Frontal cortex (tissue), 4 donors: Measurements from ENCODE around the gene TYW5. TPM values are rescaled to one million over a fixed set of nuclear protein-coding genes. Genes with fewer than 3 reads are reported as not detected.

ENCODE experiments used
- DNase-seq, 2 donors: peaks; one replicate each; pipeline ENCODE4 v3.0.0; 2012; ENCODE audit warnings: low spot score in 2 of 2
- FAIRE-seq: peaks from 2 replicates; lab custom pipeline; 2012; peaks lifted over from hg19 to GRCh38; lab: Jason Lieb, UNC
- total RNA-seq: library from RNA; depleted of rRNA; stranded (reverse); fragments of >200 nt; gene quantifications from one replicate; pipeline ENCODE4 v1.2.3, GENCODE V29; 2014
- donor health status: control.
- donor health status: control.
- donor health status: control.

Gene TYW5, protein sequence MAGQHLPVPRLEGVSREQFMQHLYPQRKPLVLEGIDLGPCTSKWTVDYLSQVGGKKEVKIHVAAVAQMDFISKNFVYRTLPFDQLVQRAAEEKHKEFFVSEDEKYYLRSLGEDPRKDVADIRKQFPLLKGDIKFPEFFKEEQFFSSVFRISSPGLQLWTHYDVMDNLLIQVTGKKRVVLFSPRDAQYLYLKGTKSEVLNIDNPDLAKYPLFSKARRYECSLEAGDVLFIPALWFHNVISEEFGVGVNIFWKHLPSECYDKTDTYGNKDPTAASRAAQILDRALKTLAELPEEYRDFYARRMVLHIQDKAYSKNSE
- 13.9 TPM for total RNA-seq

DNA sequence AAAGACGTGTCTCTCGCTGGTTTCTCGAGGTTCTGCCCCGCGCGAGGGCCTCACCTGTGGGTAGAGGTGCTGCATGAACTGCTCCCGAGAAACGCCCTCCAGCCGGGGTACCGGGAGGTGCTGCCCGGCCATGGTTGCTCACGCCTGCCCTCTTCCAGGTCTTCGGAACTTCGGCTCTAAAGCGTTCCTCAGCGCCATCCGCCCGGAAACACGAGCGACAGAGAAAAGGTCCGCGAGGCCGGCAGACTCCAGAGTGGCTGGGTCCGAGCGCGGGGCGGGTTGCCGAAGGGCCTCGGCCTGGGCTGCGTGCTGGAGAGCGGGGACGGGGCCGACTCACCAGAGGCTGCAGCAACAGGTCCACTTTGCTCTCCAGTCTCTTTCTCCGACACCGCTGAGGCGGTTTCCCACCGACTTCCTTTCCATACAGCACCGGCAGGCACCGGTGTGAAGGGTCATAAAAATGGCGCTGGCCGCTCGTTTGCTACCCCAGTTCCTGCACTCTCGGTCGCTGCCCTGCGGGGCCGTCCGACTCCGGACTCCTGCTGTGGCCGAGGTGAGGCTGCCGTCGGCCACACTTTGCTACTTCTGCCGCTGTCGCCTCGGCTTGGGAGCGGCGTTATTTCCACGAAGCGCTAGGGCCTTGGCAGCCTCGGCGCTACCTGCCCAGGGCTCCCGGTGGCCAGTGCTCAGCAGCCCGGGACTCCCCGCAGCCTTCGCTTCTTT, at the start of gene TYW5, which contains the start of gene MAIP1:
TYW5 (minus strand) TSS at position 153 of the 723 bp plus-strand sequence; CDS start at position 132, 21 bp downstream.
MAIP1 (plus strand) TSS at position 244 of the 723 bp plus-strand sequence; CDS start at position 461, 217 bp downstream.
- FAIRE-seq (no peak), DNase-seq (peak; percentile 76 to 84)

DNA sequence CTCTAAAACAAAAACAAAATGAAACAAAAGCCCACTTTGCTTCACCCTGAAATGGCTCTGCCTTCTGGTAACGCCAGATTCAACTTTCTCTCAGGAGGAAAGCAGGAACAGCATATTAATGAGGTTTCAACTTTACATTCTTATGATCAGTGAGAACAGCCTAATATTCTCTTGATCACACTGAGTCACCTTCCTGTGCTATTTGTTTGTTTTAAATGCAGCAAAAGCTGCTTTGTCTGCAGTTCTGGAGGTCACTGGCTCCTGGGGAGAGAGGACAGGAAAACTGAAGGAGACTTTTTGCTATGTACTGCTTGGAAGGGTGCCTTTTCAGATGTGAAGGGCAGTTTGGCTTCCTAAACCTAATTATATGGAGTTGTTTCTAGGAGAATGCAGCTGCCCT, 48.2 kb upstream of the TYW5 start:
- FAIRE-seq (no peak), DNase-seq (no peak)

DNA sequence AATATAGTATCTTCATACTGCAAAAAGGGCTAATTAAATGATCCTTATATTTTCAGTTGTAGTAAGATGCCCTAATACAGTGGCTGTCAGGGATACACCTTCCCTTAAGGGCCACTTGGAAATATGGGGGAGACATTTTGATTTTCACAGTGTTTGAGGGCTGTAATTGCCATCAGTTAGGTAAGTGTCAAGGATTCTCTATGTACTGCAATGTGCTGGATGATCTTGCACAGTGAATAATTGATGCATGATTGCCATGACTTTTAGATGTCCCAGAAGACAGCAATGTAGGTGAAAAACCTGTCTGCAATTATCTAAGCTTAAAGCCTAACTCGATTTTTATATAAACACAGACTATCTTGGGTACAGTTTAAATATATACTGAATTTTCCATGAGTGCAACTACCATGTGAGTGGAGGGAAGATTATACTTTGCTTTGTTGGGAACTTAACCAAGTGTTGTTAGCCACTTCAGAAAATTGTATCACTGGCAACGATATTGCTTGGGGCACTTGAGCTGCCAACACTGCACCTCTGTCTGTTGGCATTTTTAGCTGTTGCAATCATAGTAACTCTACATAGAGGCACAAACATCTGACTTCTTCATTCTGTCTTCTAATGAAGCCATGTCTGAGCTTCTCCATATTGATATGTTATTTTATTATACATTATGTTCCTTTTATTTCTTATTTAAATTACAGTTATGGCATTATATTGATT, 45.3 kb upstream of the TYW5 start:
- DNase-seq (no peak), FAIRE-seq (no peak)

DNA sequence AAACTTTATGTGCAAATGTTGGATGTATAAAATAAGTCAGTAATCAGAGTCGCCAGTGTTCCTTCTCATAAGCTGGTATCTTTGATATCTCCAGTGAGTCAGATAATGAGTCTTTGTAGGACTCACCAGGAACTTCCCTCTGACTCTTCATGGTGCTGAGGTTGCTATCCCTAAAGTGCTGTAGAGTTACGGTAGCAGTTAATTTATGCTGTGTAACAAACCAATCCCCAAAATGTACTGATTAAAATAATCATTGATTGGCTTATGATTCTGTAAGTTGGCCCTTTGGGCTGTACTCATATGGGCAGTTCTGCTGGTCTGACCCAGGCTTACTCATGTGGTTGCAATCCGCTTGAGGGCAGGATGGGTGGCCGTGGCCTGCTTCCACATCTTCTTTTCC, 43.9 kb upstream of the TYW5 start:
- DNase-seq = no peak
- no peak for FAIRE-seq

DNA sequence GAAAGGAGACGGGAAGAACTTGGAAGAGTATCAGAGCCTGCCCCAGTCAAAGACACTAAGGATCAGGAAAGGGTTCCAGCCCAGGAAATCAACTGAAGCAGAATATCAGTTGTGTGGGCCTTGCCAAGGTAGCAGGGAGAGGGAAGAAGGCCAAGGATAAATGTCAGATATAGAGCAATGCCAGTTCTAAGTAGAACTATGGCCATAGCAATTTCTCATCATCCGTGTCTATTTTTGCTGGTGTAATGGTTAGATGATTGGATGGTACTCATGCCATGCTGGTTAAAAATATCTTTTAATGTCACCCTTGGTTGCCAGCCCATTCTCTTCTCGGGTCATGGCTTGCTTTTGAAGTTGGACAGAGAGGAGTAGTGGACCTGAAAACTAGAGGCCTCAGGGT, 42.0 kb upstream of the TYW5 start:
- no peak for DNase-seq

DNA sequence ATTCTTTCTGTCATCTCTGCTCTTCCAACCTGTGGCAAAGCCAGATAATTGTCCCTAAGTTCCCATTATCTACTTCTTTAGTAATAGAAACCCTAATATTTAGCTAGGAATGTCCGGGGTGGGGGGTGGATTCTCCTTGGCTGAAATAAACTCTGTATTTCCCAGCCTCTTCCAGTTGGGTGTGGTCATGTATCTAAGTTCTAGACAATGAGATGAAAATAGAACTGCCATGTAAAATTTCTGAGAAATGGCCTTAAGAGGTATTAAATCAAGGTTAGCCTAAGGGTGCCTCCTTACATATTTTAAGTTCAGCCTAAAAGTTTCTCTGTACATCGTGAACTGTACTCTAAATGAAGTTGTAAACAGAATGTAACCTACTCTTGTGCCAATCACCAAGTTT, 39.6 kb upstream of the TYW5 start:
- DNase-seq = no peak
- FAIRE-seq = no peak

More for the DNA sequence above, 42.0 kb upstream of the TYW5 start:
- no peak for FAIRE-seq

DNA sequence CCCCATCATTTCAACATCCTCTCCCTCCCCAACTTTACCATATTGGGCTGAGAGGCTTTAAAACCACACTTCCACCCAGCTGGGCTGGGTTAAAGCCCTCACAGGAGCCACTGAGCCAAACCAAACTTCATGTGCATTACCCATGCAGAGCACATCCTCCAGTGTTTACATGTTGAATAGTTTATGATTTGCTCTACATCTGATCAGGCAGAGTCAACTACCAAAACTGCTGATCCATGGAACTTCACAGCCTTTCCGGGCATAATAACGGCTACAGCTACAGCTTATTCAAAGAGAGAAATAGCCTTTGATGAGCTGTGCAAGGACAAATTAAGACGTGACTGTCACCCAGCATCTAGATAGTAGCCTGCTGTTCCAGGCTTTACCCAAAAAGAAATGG, 39.1 kb upstream of the TYW5 start:
- FAIRE-seq = no peak
- no peak for DNase-seq

DNA sequence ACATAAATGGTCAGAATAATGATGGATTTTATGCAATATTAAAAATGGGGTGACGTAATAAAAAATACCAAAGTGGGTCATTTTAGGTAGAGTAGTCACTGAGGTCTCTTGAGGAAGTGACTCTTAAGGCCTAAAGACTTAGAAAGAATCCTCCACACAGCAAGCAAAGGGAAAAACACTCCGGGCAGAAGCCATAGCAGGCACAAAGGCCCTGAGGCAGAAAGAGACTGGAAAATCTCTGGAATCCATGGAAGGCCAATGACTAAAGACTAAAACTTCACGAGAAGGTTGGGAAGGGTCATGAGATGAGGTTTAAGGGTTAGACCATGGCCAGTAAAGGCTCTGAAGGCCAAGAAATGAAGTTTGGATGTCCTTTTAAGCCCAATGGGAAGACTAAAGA, 37.0 kb upstream of the TYW5 start:
- FAIRE-seq = no peak

DNA sequence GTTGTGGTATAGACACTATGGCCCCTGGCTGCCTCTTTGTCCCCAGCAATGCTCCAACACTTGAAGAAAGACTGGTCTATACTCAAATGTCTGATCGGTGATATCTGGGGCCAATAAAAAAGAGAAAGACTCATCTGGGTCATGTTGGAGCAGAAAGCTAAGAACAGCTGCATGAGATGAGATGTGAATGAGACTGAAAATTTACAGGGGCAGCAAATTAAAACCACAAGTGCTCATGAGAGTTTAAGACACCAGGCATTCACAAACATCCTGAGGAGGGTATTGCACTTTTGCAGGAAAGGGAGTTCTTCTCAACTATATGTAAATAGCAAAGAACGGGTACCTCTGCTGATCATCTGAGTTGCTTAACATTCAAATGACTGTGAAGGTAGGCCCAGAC, 36.4 kb upstream of the TYW5 start:
- DNase-seq = no peak
- no peak for FAIRE-seq

More for the DNA sequence above, 37.0 kb upstream of the TYW5 start:
- no peak for DNase-seq

DNA sequence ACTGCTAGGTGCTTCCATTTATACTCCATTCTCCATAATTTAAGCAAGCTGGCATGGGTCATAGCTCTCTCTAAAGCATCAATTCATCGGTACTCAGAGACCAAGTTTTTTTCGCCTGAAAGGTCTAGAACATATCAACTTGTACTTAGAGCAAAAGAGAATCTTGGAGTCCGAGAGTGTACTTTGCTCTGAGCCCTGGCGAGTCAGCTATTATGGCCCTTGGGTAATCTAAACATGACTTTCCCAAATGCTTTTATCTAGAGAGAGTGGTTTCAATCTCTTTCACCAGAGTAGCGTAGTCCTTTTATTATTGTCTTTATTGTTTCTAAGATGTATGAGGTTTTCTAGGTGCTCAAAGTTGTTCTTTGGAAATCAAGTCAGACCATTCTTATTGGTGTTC, 34.5 kb upstream of the TYW5 start:
- FAIRE-seq = no peak

DNA sequence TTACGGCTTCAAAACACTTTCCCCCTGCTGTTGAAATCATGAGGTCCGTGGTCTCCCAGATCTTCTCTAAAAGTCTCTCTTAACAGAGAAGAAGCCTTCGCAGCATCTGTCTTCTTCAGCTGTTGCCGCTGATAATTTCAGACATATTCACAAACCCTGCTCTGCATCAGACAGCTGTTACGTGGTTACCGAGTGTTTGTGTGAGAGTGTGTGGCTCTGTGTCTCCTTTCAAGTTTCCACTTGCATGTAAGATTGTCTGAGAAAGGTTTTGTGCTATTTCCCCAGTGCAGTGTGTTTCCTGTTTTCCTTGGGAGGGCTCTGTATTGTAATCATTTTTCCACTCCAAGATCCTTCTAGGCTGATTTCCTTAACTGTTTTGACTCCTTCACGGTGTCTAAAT, 32.9 kb upstream of the TYW5 start:
- FAIRE-seq (no peak), DNase-seq (no peak)

More for the DNA sequence above, 34.5 kb upstream of the TYW5 start:
- DNase-seq = no peak

DNA sequence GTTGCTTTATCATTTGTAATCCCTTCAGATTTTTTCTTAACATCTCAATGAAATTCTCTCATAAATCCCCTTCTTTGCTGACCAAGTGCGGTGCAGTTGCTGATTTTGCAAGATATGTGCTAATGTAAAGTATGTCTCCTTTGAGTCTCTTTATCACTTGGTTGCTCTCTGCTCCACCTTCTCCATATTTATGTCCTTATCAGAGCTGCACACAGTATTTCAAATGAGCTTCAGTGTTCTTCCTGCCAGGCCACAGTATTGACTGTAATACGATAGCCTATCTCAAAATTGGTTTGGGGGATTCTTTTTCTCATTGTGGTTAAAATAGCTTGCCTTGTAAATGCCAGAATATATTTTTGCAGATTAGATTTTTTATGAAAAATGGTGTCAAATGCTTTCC, 32.3 kb upstream of the TYW5 start:
- FAIRE-seq (no peak), DNase-seq (no peak)

DNA sequence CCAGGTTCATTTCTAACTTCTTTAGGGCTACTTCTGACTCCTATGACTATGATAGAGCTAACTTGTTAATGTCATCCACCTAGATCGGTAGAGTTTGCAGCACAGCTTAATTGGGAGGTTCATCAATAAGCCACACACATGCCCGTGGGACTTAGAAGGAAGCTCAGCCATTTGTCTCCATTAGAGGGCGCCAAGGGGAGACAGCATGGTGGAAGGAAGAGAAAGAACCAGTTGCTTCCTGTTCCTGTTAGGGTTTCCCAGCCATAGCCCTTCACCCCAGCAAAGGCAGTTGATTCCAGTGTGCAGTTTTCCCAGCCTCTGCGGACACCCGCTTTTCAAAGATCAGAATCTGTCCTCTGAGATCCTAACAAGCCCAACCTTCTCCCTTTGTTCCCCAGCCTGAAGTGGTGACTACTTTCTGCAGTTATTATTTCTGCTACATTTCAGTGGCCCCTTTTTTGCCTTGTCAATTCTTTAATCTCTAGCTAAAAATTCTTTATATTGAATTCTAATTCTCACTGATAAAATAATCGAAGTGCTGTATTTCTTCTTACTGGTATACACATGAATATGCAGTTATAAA, 30.4 kb upstream of the TYW5 start:
- no peak for FAIRE-seq
- no peak for DNase-seq

DNA sequence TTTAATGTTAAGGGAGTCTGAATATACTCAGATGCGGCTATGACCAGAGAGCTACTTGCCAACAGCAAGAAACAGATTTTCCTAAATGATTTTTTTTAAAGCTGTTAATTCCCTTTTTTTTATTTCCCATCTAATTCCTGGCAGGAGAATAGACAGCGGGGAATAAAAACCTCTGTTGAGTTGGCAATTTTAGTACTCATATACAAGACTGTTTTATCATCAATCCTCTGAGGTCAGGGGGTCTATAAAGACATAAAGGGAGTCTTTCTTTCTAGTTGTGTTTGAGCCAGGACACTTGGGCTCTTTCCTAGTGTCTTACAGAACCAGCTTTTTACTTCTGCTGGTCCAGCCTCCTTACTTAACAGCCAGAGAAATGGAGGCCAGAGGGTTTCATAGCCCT, 29.5 kb upstream of the TYW5 start:
- no peak for FAIRE-seq
- no peak for DNase-seq

DNA sequence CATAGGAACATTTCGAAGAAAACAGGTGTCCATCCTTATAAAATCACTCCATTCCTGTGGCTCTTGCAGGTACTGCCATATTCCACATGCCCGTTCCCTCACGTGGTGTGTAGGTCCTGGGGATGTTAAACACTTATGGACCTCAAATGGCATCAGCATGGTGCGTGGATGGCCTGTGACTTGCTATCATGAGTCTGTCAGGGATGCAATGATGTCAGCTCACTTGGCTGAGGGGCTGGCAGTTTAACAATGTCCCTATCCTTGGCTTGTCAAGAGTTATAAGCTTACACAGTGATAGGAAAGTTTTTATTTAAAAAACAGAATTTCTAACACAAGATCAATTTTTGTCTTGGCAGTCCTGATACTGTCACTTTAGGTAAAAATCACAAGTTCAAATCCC, 28.9 kb upstream of the TYW5 start:
- no peak for FAIRE-seq

DNA sequence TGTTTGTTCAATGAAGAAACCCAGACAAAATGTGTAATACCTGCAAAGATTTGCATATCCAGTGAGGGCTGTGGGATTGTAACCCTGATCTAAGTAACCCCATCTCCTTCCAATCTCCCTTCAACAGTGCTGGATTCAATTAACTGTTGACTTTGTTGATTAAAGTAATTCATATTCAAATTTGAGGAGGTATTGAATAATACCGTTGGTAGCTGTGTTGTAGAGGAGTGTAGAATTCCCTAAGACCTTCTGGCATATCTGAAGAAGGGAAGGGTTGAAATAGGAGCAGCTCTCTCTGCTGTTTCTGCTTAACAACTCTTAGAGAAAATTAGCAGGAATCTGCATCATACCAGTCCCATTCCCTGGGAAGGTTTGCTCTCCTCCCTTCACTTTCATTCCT, 28.2 kb upstream of the TYW5 start:
- DNase-seq = no peak
- FAIRE-seq = no peak

More for the DNA sequence above, 28.9 kb upstream of the TYW5 start:
- no peak for DNase-seq

DNA sequence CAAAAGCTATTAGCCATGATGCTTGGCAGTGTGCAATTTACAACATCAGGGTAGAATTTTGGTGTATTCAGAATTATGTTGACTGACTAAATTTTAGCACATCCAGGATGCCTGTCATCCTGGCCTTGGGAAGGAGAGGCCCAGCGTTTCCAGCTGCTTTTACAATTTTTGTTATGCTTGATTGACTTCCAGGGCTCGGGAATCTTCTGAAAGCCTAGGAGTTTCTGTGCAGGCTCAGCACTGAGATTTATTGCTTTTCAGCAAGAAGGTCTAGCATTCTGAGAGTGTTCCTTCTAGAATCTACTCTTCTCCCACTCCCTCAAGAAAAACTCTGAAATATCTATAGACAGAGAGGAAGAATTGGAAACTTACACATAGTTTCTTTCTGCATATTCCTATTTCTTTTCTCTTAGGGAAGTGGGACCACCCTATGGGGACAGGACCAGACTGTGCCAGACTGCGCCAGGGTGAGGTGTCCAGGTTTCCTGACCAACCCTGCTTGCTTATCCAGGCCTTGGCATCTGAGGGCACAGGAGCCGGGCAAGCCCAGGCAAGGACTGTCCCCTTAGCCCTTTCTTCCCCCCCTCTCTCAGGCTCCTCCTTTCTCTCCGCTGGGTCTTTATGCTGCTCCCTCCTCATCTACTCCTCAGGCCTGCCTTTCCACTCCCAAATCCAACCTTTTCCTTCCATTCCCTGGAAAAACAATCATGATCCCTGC, 27.0 kb upstream of the TYW5 start:
- FAIRE-seq (no peak), DNase-seq (no peak)

DNA sequence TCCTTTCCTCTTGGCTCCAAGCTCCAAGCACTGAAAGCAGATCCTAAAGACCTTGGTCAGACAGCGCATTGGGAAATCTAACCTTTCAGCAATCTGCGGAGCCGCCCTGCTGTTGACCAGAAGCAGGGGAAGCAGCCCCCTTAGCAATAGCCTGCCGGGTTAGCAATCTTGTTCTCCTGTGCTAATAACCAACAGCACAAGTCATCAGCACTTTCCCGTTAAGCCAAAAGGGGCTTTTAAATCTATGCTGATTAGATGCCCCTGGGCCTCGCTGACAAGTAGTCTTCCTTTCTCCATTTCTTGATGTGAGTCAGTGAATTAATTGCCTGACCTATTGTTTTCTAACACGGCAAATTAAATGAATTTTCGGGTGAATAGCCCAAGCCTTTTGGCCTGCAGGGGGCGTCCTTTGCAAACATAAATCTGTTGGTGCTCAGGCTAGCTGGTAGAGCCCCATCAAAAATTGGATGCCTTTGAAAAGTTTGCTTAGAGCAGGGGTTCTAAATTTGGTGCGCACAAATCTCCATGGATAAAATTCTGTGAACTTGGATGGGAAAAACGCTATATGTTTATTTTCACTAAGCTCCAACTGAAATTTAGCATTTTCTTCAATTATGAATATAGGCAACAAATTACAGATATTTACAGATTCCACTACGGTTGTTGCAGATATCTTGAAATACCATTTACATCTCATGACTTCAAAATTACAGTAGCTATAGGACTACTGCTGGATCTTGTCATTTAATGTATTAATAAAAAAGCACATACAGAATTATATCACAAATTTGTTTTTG, 24.7 kb upstream of the TYW5 start:
- DNase-seq (peak in 1 of 2 donors; percentile 33), FAIRE-seq (no peak)

DNA sequence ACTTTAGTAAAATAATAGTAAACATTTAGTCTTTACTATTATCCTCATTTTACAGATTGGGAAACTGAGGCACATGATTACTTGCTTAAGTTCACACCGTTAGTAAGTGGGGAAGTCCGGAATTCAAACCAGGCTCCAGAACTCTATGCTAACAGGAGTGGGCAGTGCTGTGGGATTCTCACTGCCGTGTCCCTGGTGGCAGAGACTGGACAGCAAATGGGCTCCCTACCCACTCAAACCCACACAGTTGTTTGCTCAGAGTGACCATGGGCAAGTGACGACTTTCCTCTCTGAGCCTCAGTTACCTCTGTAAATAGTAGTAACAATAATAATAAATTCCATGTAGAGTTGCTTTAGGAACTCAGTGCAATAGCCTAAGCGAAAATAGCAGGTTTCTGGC, 24.1 kb upstream of the TYW5 start:
- DNase-seq (no peak), FAIRE-seq (no peak)
